ENCODE data around the gene FAM110D.

Gene FAM110D

GRCh38 chr1:26170472-26170821 is 11.6 kb downstream of the FAM110D start:
- peak overlapping the region; percentile 62 for H3K27ac ChIP-seq
- TF ChIP-seq ZFX (IDR thresholded peaks at IDR 0.05; ENCODE audit: borderline replicate concordance), result no peak
- TF ChIP-seq CTCF (IDR thresholded peaks at IDR 0.05), result no peak

GRCh38 chr1:26171084-26172072 is 12.5 kb downstream of the FAM110D start, which contains the start of gene ZNF593OS:
Gene ZNF593OS, minus strand, starts transcription at chr1:26171832. Its CDS starts 171 bp downstream, at chr1:26171661.
- TF ChIP-seq CTCF (IDR thresholded peaks at IDR 0.05), result no peak
- no peak for TF ChIP-seq ZFX (IDR thresholded peaks at IDR 0.05; ENCODE audit: borderline replicate concordance)
- H3K27ac ChIP-seq, result no peak within 1 kb of the TSS

- TF ChIP-seq CTCF (IDR thresholded peaks at IDR 0.05) (no peak), ZFX (IDR thresholded peaks at IDR 0.05; ENCODE audit: borderline replicate concordance) (no peak)
- H3K27ac ChIP-seq, result no peak overlapping the region
Observed at GRCh38 chr1:26175346-26175745, 16.5 kb downstream of the FAM110D start.

- peak within 1 kb of the TSS; percentile 66 for H3K27ac ChIP-seq
- TF ChIP-seq ZFX (IDR thresholded peaks at IDR 0.05; ENCODE audit: borderline replicate concordance) (no peak), CTCF (IDR thresholded peaks at IDR 0.05) (peak; percentile 84)
Observed at GRCh38 chr1:26177182-26177684, 18.4 kb downstream of the FAM110D start, which contains the start of gene CNKSR1. Gene CNKSR1, plus strand, starts transcription at chr1:26177491. Its CDS starts 57 bp downstream, at chr1:26177548.

- H3K27ac ChIP-seq, result no peak overlapping the region
- no peak for TF ChIP-seq ZFX (IDR thresholded peaks at IDR 0.05; ENCODE audit: borderline replicate concordance)
- no peak for TF ChIP-seq CTCF (IDR thresholded peaks at IDR 0.05)
Observed at GRCh38 chr1:26180010-26180506, 21.2 kb downstream of the FAM110D start.

GRCh38 chr1:26181586-26182382 is 22.9 kb downstream of the FAM110D start:
- TF ChIP-seq CTCF (IDR thresholded peaks at IDR 0.05) (no peak), ZFX (IDR thresholded peaks at IDR 0.05; ENCODE audit: borderline replicate concordance) (no peak)
- H3K27ac ChIP-seq, result no peak overlapping the region
